ENCODE data around the gene CCDC171. TPM values are rescaled to one million over a fixed set of nuclear protein-coding genes. Genes with fewer than 3 reads are reported as not detected.

The CCDC171 gene
- total and polyA plus RNA-seq, 12 donors: 1.2 to 4.9 (median 2.7) TPM

GRCh38 chr9:16013366-16013765 is 460.5 kb downstream of the CCDC171 start:
- no peak overlapping the region for H3K27ac ChIP-seq
- no peak overlapping the region for H3K4me3 ChIP-seq
- no peaks in the 10 kb centered on the region for H3K27me3 ChIP-seq
- intact Hi-C loops (cut with DNase I): no loop called here
- 73 to 81% (median 76%) methylated on average over 5 of the region's 5 CpGs for WGBS, 4 donors
- DNase-seq: no peak
- H3K4me1 ChIP-seq (replicated peaks in 1 of 2): no peaks in the 10 kb centered on the region
- no peaks in the 10 kb centered on the region for H3K36me3 ChIP-seq (replicated peaks in 1 of 2)
- no peak for TF ChIP-seq POLR2A (IDR thresholded peaks at IDR 0.05)
- H3K9me3 ChIP-seq (replicated peaks in 1 of 3): peaks cover 0 to 5% (median 0%) of the 10 kb centered on the region in 3 donors

- no peaks in the 10 kb centered on the region for H3K27me3 ChIP-seq
- intact Hi-C loops (cut with DNase I): no loop called here
Observed at GRCh38 chr9:16013826-16014225, 461.0 kb downstream of the CCDC171 start.

GRCh38 chr9:16022228-16022627 is 469.4 kb downstream of the CCDC171 start:
- Histone ChIP-seq H3K9me3 (replicated peaks in 1 of 3) (peaks cover 0 to 5% (median 0%) of the 10 kb centered on the region in 3 donors), H3K36me3 (replicated peaks in 1 of 2) (no peaks in the 10 kb centered on the region), H3K4me1 (replicated peaks in 1 of 2) (no peaks in the 10 kb centered on the region), H3K4me3 (no peak overlapping the region), H3K27me3 (no peaks in the 10 kb centered on the region), H3K27ac (no peak overlapping the region)
- WGBS, 4 donors: 77 to 85% (median 79%) methylated on average over 3 of the region's 3 CpGs
- TF ChIP-seq POLR2A (IDR thresholded peaks at IDR 0.05): no peak
- no peak for TF ChIP-seq CTCF (IDR thresholded peaks at IDR 0.05)
- no peak for DNase-seq
- intact Hi-C loops (cut with DNase I): no loop called here

More at GRCh38 chr9:16013826-16014225, 461.0 kb downstream of the CCDC171 start:
- H3K27ac ChIP-seq: no peak overlapping the region
- H3K4me1 ChIP-seq (replicated peaks in 1 of 2): no peaks in the 10 kb centered on the region
- no peak for DNase-seq
- TF ChIP-seq CTCF (IDR thresholded peaks at IDR 0.05) (no peak), POLR2A (IDR thresholded peaks at IDR 0.05) (no peak)
- no peak overlapping the region for H3K4me3 ChIP-seq
- peaks cover 0 to 5% (median 0%) of the 10 kb centered on the region in 3 donors for H3K9me3 ChIP-seq (replicated peaks in 1 of 3)
- no peaks in the 10 kb centered on the region for H3K36me3 ChIP-seq (replicated peaks in 1 of 2)
- 60 to 89% (median 81%) methylated on average over 1 of the region's 1 CpG for WGBS, 4 donors

- TF ChIP-seq CTCF (IDR thresholded peaks at IDR 0.05) (no peak), POLR2A (IDR thresholded peaks at IDR 0.05) (no peak)
- H3K9me3 ChIP-seq (replicated peaks in 1 of 3): no peaks in the 10 kb centered on the region
- intact Hi-C loops (cut with DNase I): no loop called here
- H3K27ac ChIP-seq: no peak overlapping the region
- WGBS, 4 donors: 91 to 97% (median 94%) methylated on average over 1 of the region's 1 CpG
- no peaks in the 10 kb centered on the region for H3K36me3 ChIP-seq (replicated peaks in 1 of 2)
- DNase-seq: no peak
- H3K4me1 ChIP-seq (replicated peaks in 1 of 2): no peaks in the 10 kb centered on the region
- H3K4me3 ChIP-seq: no peak overlapping the region
- no peaks in the 10 kb centered on the region for H3K27me3 ChIP-seq
Observed at GRCh38 chr9:16023446-16023845, 470.6 kb downstream of the CCDC171 start.

Small RNA genes within 50 kb of the gene (small RNA-seq; reads per million reads assigned to genes)
- 0 reads per million in 2 donors for gene AL513423.1
- 0 reads per million in 2 donors for gene HMGN2P16
- 0 reads per million in 2 donors for gene RN7SL98P
- 0.08 to 0.24 reads per million in 2 donors for gene RNU6-14P
- gene RNU6-246P: 0 reads per million in 2 donors

Other genes with a start within 250 kb of the CCDC171 start
- gene TTC39B, start 245.8 kb upstream of the CCDC171 start, total RNA-seq: 10 to 100 TPM in 6 of 9 donors, 1 to 10 TPM in 3; 6.8 to 14.4 (median 12.5) TPM
- gene TTC39B, start 245.8 kb upstream of the CCDC171 start, polyA plus RNA-seq: 1 to 10 TPM; 3.7 to 6.8 (median 4.9) TPM
- 10 to 100 TPM; 25.8 to 62.2 (median 44.1) TPM for gene SNAPC3, start 130.2 kb upstream of the CCDC171 start, total RNA-seq
- gene SNAPC3, start 130.2 kb upstream of the CCDC171 start, polyA plus RNA-seq: 10 to 100 TPM in 2 of 3 donors, 1 to 10 TPM in 1; 9.8 to 48.9 (median 21.6) TPM
- gene PSIP1, start 42.1 kb upstream of the CCDC171 start, total RNA-seq: 100 to 1,000 TPM in 1 of 9 donors, 10 to 100 TPM in 8; 27.4 to 132 (median 37.2) TPM
- gene PSIP1, start 42.1 kb upstream of the CCDC171 start, polyA plus RNA-seq: 10 to 100 TPM; 25.0 to 52.1 (median 48.6) TPM